Raji (cell line): ENCODE results near the gene SOX6.

ENCODE experiments used
- POLR2A ChIP-seq: IDR thresholded peaks from 2 replicates; pipeline ENCODE4 v1.6.1; 2011; ENCODE audit warnings: low read depth, low read length, control low read depth; ENCODE audit not compliant: insufficient read depth

SOX6 gene

GRCh38 chr11:16356057-16356760 lies at the start of gene SOX6:
SOX6 (minus strand) TSS chr11:16356546; CDS start chr11:16341248, 15,298 bp downstream.
- no peak for TF ChIP-seq POLR2A

DNA sequence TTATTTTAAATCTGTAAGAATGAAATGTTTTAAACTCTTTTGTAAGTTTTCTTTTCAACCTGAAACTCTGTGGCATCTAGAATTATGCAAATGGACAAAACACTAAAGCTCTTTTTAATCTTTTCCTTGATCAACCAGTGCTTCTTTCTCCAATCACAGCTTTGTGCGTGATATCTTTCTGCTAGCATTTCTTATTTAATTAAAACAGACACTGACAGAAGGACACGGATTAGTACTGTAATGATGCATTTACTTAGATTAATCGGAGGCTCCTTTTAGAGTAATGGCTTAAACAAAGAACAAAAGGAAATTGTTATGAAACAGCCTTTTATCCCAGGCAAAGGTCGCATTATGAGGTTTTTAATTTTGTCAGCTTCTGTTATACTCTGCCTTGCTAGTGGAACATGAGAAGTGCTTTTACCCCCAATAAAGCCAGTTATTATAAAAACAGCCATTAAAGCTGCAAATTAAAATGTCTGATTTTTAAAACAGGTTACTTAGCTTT lies 48.5 kb upstream of the SOX6 start:
- no peak for TF ChIP-seq POLR2A

DNA sequence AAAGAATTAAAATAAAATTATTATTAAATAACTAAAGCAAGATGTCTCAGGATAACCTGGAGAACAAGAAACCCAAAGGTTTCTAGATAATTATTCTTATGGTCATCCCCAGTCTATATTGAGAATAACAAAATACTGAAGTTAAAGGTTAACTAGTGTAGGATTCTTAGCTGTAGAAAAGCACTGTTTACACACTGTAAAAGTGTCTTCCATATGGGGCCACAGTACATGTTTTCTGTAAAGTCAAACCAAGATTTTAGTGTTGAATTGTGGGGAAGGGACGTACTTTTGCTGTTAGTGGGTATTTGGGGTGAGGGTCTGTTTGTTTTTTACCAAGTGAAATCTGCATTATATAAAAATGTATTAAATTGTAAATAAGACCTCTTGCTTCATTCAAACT lies 47.5 kb upstream of the SOX6 start:
- no peak for TF ChIP-seq POLR2A

DNA sequence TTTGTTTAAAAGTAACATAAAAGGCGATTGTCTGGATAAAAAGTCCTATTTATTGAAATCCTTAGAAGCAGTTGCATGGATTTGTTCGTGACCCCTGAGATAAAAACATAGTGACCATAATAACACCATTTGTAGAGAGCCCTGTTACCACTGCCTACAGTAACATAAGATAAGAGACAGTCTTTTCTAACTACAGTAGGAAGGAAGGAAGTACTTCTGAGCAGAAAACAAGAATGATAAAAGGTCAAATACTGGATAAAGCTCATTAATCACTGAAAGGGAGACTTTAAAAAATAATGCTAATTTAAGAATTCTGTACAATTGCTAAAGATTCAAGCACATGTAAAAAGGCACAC lies 47.1 kb upstream of the SOX6 start:
- TF ChIP-seq POLR2A = no peak

GRCh38 chr11:16402654-16403447 lies 46.5 kb upstream of the SOX6 start:
- no peak for TF ChIP-seq POLR2A

DNA sequence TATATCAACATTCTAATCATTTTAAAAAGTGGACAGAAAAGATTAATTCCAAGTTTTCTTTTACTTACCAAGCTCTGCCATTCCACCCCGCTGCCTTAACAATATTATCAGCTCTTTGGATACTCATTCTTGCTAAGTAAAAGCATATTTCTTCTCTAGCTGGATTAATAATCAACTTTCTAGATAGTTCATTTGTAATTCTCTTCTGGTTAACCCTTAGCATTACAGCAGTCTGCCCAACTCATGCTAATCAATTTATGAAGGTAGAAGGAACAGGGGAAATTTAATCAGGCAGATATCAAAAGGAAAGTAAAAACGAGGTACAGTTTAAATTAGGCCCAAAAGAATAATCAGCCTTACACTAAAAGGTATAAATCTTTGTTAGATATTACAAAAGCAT lies 41.0 kb upstream of the SOX6 start:
- TF ChIP-seq POLR2A = no peak

GRCh38 chr11:16395601-16396000 lies 39.3 kb upstream of the SOX6 start:
- no peak for TF ChIP-seq POLR2A

DNA sequence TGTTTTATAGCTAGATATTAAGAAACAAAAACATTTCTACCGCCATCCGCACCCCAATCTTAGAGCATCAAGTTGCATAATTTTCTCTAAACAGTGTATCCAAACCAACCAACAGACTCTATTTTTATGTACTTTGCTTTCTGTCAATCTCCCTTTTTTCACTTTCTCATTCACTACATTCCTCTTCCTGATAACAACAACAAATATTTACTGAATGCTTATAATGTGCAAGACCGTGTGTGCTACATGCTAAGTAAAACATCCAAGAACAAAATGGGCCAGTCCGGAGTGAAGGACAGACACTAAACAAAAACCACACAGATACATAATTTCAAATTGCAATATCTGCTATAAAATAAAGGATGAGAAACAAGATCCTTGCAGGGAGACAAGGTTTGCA lies 38.6 kb upstream of the SOX6 start:
- TF ChIP-seq POLR2A = no peak

- TF ChIP-seq POLR2A = no peak
These were observed 37.0 kb upstream of the SOX6 start for GRCh38 chr11:16393340-16393739.

DNA sequence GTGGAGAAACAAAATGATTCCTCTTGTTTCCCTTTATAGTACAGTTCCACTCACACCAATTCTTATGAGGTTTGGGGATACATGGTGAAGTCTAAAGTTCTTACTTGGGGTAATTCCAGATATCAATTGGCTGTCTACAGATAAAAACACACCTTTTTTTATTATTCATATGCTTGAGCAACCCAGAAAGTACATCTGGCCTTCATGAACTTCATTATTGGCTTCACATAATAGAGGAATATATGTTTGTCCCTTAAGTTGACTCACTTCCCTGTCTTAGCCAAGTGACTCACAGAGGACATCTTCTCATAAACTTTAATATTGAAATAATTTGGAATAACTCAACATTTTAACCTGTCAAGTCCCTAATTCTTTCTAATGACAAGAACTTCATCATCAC lies 36.3 kb upstream of the SOX6 start:
- TF ChIP-seq POLR2A = no peak

DNA sequence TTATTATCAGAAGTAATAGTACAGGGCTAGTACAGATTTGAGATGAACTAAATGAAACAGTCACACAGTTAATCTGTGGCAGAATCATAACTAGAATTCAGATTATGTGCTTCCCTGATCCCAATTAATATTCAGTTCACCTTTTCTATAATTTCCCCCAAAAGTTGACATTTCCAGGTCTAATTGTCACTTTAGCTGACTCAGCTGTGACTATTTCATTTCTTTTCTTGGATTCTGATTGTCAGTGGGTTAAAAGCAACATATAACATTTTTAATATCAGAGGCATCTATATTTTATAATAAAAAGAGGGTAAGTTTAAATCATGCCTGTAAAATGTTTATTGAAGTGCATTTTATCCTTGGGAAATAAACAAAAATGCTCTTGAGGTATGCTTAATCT lies 28.8 kb upstream of the SOX6 start:
- TF ChIP-seq POLR2A = no peak

DNA sequence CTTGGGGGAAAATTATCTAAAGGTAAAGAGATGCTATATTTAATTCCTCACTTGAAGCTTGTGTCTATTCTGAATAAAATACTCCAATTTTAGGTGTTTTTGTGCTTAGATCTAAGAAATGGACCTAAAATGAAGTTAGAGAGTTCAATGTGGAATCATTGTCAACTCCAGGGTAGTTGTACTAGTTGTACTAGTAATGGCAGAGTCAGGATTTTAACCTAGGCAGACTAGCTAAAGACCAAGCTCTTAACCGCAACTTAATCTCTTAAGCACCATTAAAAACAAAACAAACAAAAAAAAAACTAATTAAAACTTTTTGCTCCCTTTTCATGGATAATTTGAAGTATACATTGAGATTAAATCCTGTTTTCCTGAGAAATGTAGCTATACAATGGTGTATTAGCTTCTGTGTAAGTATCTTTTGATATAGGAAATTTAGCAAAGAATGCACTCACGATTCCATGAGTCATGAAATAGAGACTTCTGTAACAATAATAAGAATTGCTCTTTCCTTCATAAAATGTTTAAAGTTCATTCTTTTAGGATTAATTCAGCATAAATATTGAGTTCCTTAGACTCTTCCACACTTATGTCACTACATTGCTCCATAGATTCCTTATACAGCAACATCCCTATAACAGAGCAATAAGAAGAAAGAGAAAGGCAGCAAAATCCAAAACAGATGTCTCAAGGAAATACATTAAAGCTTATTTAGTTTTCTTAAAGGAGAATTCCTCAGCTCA lies 26.5 kb upstream of the SOX6 start:
- TF ChIP-seq POLR2A = no peak

- no peak for TF ChIP-seq POLR2A
These were observed 25.8 kb upstream of the SOX6 start for GRCh38 chr11:16382186-16382585.

- no peak for TF ChIP-seq POLR2A
These were observed 24.7 kb upstream of the SOX6 start for GRCh38 chr11:16380941-16381568.

DNA sequence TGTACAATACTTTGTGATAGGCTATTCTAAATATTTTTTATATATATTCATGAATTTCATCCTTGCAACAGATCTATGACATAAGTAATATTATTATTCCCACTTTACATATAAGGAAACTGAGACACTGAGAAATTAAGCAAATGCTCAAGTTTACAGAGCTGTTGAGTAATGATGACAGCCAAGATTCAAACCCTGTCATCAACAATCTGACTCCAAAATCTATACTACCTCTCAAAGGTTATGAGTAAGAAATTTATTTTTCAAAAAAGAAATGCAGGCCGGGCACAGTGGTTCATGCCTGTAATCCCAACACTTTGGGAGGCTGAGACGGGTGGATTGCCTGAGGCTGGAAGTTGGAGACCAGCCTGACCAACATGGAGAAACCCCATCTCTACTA lies 22.6 kb upstream of the SOX6 start:
- no peak for TF ChIP-seq POLR2A
